Right ventricle myocardium superior (tissue), 1 donor: ENCODE measurements around the gene MYMX. TPM values are rescaled to one million over a fixed set of nuclear protein-coding genes. Genes with fewer than 3 reads are reported as not detected.

Source experiments
- ATAC-seq: fragments of 200-7000 bp; cut with Tn5 transposase; one replicate; pipeline ENCODE4 v1.9.1; 2020; ENCODE audit warnings: mild to moderate bottlenecking; ENCODE audit not compliant: poor library complexity
- DNase-seq: peaks from one replicate; pipeline ENCODE4 v3.0.0-alpha.2; 2020
- intact Hi-C: fragments of 100-400 bp; cut with DNase I; formaldehyde crosslinking; loops from one replicate; pipeline ENCODE4 v1.11.2; 2022
- total RNA-seq: library from RNA; stranded (reverse); fragmentation: NEBNext Ultra II Directional; extraction: Animal tissue kit (Norgen Biotek cat#: 25700); gene quantifications from one replicate; pipeline ENCODE4 v1.2.1, GENCODE V29; 2021
- donor health status: DM: no; HTN: yes; CAD: no; lungs with severe emphysema.

MYMX gene
- total RNA-seq, 1 donor from 2014 or later = 0.56 TPM

- DNase-seq = peak; percentile 78
- ATAC-seq = peak; percentile 87
- intact Hi-C loops = no loop called here
These were observed 40.5 kb downstream of the MYMX start, which contains the start of gene SLC35B2 for GRCh38 chr6:44257025-44257752. SLC35B2 (minus strand) TSS chr6:44257528; CDS start chr6:44257410, 118 bp downstream.

GRCh38 chr6:44257753-44258324 is 41.1 kb downstream of the MYMX start:
- no peak for DNase-seq
- intact Hi-C loops = no loop called here
- ATAC-seq = no peak

DNA sequence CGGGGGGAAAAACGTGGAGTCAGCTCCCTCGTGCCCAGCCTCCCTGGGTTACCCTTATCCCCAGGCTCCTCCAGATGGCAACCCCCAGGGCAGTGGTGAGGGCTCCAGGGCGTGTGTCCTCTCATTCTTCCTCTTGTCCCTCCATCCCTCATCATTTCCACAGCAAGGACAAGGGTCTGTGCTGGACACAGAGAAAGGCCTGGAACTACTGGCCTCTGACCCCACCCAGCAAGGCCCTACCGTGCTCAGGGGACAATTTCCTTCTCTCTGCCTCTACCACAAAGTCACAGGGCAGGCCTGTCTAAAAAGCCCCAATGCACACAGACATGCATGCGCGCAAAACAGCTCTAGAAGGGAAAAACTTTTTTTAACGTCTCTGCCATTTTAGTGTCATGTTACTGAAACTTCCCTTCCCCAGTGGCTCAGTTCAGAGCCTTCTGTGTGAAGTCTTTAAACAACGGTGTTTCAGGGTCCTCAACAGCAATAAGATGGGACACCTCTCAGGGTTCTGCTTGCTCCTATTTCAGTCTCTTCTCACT is 41.7 kb downstream of the MYMX start:
- intact Hi-C loops = no loop called here

GRCh38 chr6:44258921-44259320 is 42.2 kb downstream of the MYMX start:
- ATAC-seq = no peak
- no peak for DNase-seq
- intact Hi-C loops = no loop called here

More for the DNA sequence above, 41.7 kb downstream of the MYMX start:
- DNase-seq (no peak), ATAC-seq (no peak)

DNA sequence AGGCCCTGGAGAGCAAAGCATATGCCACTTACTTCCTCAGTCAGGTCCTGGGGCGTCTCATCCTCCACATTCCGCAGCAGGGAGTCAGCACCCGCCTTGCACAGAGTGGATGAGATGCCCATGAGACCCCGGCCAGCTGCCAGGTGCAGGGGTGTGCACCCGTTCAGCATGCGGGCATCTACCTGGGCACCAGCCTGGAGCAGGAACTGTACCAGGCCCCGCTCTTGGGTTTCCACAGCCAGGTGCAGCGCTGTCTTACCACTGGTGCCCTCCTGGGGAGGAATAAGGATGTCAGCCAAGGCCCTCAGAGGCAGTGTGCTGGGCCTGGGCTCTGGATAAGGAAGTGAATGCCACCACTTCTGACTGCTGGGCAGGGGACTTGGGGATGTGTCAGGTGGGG is 43.3 kb downstream of the MYMX start:
- intact Hi-C loops = no loop called here
- DNase-seq (no peak), ATAC-seq (no peak)

- intact Hi-C loops = no loop called here
- ATAC-seq (no peak), DNase-seq (no peak)
These were observed 43.9 kb downstream of the MYMX start for GRCh38 chr6:44260451-44261297.

DNA sequence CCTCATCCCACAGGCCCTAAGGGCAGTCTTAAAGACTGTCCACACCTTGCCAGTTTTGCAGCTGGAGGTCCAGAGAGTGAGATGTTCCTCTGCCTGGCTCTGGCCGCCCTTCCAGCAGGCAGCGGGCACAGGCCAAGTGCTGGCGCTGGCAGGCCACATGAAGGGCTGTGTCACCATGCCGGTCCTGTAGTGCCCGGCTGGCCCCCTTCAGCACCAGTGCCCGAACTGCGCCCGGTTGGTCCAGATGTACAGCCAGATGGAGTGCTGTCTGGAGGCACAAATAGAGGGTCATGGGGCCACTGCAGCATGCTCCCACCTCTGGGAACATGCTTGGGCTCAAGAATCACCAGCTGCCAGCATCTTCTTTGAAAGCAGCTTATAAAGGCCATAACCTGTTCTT is 44.9 kb downstream of the MYMX start:
- ATAC-seq (no peak), DNase-seq (no peak)
- intact Hi-C loops = no loop called here

DNA sequence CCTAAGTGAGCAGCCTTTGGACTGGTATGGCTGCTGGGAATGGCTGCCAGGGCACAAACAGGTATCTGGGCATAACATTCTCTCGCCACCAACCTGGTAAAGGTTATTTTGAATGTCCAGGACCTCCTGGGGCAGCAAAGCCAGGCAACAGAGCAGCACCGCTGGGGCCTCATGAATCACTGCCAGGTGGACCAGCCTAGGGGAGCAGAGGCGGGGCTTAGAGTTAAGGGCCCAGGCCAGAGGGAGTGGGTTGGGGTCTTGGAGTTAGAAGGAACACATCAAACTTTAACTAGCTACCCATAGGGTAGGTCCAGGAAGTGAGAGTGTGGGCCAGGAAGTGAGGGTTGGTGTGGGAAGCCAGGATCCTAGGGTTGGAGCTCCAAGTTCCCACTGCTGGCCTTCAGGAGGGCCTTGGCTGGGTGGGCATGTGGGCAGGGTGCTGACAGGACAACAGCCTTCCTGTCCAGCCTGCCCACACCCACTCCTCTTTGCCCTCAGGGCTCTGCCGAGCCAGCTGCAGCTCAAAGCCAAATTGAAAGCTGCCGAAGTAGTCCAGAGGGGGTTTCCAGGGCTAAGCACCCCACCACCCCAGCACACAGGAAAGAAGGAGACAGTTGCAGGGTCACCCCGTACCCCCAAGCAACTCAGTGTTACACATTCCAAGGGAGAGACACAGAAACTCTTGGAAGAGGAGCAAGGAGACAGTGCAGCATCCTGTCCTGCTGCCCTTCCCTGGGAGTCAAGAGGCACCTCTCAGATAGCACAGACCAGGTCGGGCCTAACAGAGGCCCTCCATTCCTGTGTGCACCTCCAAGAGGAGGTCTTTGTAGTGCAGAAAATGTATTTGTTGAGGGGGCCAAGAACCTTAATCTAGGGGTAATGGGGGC is 46.0 kb downstream of the MYMX start:
- DNase-seq (no peak), ATAC-seq (no peak)
- intact Hi-C loops = no loop called here

DNA sequence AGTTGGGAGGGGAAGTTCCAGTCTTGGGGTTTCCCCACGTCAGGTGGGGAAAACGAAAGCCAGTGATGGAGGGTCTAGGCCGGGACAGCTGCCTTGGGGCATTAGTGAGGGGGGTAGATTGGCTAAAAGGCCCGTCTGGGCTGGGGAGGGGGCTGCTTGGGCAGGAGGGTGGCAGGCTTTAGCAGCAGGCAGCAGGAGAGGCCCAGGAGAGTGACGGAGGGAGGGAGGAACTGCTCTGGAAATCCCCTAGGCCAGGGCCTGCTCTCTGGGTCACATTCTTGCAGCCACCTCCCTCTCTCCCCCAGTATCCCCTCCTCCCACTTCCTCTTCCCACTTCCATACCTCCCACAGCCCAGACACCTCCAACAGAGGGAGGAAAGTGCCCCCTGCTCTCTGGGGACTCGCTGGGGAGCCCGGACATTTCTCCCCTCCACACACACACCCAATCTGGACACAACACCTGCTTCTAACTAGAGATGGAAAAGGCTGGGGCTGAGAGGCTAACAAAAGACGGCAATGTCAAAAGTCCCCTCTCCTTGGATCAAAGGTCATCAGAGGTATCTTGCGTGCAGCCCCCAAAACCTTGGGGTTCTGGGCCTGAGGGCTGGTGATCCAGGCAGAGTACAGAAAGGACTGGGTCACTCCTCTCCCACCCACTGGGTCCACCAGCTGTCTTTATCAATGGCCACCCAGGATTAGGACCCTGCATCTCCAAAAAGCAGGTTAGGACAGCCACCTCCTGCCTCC is 46.8 kb downstream of the MYMX start:
- no peak for DNase-seq
- intact Hi-C loops = no loop called here
- ATAC-seq = no peak

GRCh38 chr6:44264154-44265006 is 47.7 kb downstream of the MYMX start:
- intact Hi-C loops = loop anchor here (5.0 kb wide), 1 partner anchor 43 kb away; no protein-coding TSS in a partner anchor
- DNase-seq = peak; percentile 79
- ATAC-seq = peak; percentile 6

- ATAC-seq (peak; percentile 97), DNase-seq (peak; percentile 98)
- intact Hi-C loops = loop anchor here (5.0 kb wide), 1 partner anchor 42 kb away; no protein-coding TSS in a partner anchor
These were observed 48.4 kb downstream of the MYMX start, which contains the start of gene NFKBIE for GRCh38 chr6:44265007-44265721. NFKBIE (minus strand) TSS chr6:44265551; CDS start chr6:44265346, 205 bp downstream.

- ATAC-seq (no peak), DNase-seq (no peak)
- intact Hi-C loops = loop anchor here (5.0 kb wide), 1 partner anchor 42 kb away; no protein-coding TSS in a partner anchor
These were observed 49.1 kb downstream of the MYMX start for GRCh38 chr6:44265722-44266233.

GRCh38 chr6:44266347-44266746 is 49.6 kb downstream of the MYMX start:
- ATAC-seq (no peak), DNase-seq (no peak)
- intact Hi-C loops = loop anchor here (5.0 kb wide), 1 partner anchor 41 kb away; no protein-coding TSS in a partner anchor

DNA sequence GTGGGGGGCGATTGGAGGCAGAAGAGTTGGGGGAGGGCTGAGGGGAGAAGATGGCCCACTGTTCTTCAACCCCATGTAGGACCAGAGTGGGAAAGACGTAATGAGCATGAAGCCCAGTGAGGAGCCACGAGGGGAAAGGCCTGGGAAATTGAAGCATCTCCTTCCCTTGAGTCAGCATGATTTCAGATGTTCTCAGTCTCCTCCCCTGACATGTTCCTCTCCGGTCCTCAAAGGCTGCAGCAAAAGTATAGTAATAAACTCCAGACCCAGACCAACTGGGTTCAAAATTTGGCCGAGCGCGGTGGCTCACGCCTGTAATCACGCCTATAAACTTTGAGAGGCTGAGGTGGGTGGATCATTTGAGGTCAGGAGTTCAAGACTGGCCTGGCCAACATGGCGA is 50.5 kb downstream of the MYMX start:
- ATAC-seq (no peak), DNase-seq (no peak)
- intact Hi-C loops = loop anchor here (1.0 to 5.0 kb wide), 2 partner anchors 40 to 70 kb away; no protein-coding TSS in a partner anchor
